ENCODE data around the gene MROH2A.
A peak's percentile ranks its signal among the peaks of the same experiment; 100 is the strongest.

Gene MROH2A

GRCh38 chr2:233801357-233802131 is 23.4 kb downstream of the MROH2A start:
- DNase-seq (ENCODE audit: low read depth in 2 of 2), result peak in 1 of 2 donors; percentile 15

GRCh38 chr2:233802132-233802815 is 24.1 kb downstream of the MROH2A start:
- no peak for DNase-seq (ENCODE audit: low read depth in 2 of 2)

GRCh38 chr2:233803292-233803911 is 25.3 kb downstream of the MROH2A start:
- DNase-seq (ENCODE audit: low read depth in 2 of 2), result no peak

- no peak for DNase-seq (ENCODE audit: low read depth in 2 of 2)
These were observed 25.9 kb downstream of the MROH2A start for GRCh38 chr2:233803994-233804393.

GRCh38 chr2:233807215-233807865 is 29.2 kb downstream of the MROH2A start:
- no peak for DNase-seq (ENCODE audit: low read depth in 2 of 2)

GRCh38 chr2:233807966-233808935 is 30.1 kb downstream of the MROH2A start:
- no peak for DNase-seq (ENCODE audit: low read depth in 2 of 2)

- DNase-seq (ENCODE audit: low read depth in 2 of 2), result no peak
These were observed 32.3 kb downstream of the MROH2A start for GRCh38 chr2:233810385-233810784.

GRCh38 chr2:233811087-233811486 is 33.0 kb downstream of the MROH2A start:
- DNase-seq (ENCODE audit: low read depth in 2 of 2), result no peak

GRCh38 chr2:233811732-233812131 is 33.6 kb downstream of the MROH2A start:
- DNase-seq (ENCODE audit: low read depth in 2 of 2), result no peak

- DNase-seq (ENCODE audit: low read depth in 2 of 2), result no peak
These were observed 35.3 kb downstream of the MROH2A start for GRCh38 chr2:233813236-233814055.

GRCh38 chr2:233814056-233814835 is 36.1 kb downstream of the MROH2A start:
- DNase-seq (ENCODE audit: low read depth in 2 of 2), result no peak

- DNase-seq (ENCODE audit: low read depth in 2 of 2), result no peak
These were observed 37.7 kb downstream of the MROH2A start for GRCh38 chr2:233815861-233816260.

GRCh38 chr2:233816334-233816733 is 38.2 kb downstream of the MROH2A start:
- DNase-seq (ENCODE audit: low read depth in 2 of 2), result no peak

GRCh38 chr2:233816771-233817170 is 38.6 kb downstream of the MROH2A start:
- no peak for DNase-seq (ENCODE audit: low read depth in 2 of 2)

- DNase-seq (ENCODE audit: low read depth in 2 of 2), result no peak
These were observed 39.3 kb downstream of the MROH2A start for GRCh38 chr2:233817361-233817911.

- no peak for DNase-seq (ENCODE audit: low read depth in 2 of 2)
These were observed 40.0 kb downstream of the MROH2A start for GRCh38 chr2:233817995-233818638.

GRCh38 chr2:233818639-233819621 is 40.8 kb downstream of the MROH2A start:
- no peak for DNase-seq (ENCODE audit: low read depth in 2 of 2)

Measured in stimulated activated CD8-positive, alpha-beta memory T cell treated with anti-CD3 and anti-CD28 coated beads, Interleukin-15, amount 100 ng/mL, for 48 hours (primary cell).